ENCODE data around the gene BTBD9. TPM values are rescaled to one million over a fixed set of nuclear protein-coding genes. Genes with fewer than 3 reads are reported as not detected.

The BTBD9 gene
- total RNA-seq, 1 donor from 2014 or later = 14.8 TPM

DNA sequence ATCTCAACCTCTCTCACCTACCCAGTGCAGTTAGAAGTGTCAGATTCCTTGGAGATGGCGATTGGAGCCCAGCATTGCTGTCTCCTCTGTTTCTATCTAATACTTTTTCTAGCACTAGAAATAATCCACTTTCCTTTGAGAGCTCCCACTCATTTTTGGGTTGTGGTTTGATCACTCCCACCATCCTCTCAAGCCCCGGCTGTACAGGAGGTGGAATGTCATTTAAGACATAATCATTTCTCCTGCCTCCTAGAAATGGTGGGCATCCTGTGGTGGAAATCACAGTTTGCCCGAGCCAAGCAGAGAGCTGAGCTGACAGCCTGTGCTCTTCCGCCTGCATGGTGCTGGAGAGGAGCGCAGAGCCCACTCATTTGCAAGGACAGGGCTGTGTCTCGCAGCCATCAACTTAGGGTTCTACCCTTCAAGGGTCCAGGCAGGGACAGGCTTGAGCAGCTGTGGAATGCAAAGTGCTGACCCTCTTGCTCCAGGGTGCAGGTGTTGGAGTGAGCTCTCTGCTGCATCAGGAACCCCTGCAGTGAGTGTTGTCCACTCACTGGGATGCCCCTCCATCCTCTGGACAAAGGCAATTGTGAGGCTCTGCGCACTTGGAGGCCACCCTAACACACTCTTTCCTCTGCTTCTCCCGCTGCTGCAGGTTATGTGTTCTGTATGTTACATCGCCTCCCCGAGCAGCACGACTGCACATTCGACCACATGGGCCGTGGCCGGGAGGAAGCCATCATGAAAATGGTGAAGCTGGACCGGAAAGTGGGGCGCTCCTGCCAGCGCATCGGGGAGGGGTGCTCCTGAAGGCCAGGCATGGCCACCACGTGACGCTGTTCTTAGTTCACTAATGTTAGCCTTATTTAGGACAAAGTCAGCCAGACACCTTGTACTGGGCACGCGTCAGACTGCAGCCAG, 487.9 kb downstream of the BTBD9 start:
- no peak for DNase-seq (ENCODE audit: low spot score)
- H3K27ac Mint-ChIP-seq (ENCODE audit: unreplicated experiment) = no peak overlapping the region
- H3K4me3 Mint-ChIP-seq (ENCODE audit: unreplicated experiment) = no peak overlapping the region
- TF ChIP-seq, protein P1, sequence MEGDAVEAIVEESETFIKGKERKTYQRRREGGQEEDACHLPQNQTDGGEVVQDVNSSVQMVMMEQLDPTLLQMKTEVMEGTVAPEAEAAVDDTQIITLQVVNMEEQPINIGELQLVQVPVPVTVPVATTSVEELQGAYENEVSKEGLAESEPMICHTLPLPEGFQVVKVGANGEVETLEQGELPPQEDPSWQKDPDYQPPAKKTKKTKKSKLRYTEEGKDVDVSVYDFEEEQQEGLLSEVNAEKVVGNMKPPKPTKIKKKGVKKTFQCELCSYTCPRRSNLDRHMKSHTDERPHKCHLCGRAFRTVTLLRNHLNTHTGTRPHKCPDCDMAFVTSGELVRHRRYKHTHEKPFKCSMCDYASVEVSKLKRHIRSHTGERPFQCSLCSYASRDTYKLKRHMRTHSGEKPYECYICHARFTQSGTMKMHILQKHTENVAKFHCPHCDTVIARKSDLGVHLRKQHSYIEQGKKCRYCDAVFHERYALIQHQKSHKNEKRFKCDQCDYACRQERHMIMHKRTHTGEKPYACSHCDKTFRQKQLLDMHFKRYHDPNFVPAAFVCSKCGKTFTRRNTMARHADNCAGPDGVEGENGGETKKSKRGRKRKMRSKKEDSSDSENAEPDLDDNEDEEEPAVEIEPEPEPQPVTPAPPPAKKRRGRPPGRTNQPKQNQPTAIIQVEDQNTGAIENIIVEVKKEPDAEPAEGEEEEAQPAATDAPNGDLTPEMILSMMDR (IDR thresholded peaks at IDR 0.05) = no peak
- peaks cover 13% of the 10 kb centered on the region for H3K36me3 Mint-ChIP-seq (ENCODE audit: low read depth)
- no peaks in the 10 kb centered on the region for H3K27me3 Mint-ChIP-seq (ENCODE audit: low read depth)
- no peaks in the 10 kb centered on the region for H3K9me3 Mint-ChIP-seq (ENCODE audit: low read depth)
- H3K4me1 Mint-ChIP-seq (ENCODE audit: low read depth) = peaks cover 15% of the 10 kb centered on the region

DNA sequence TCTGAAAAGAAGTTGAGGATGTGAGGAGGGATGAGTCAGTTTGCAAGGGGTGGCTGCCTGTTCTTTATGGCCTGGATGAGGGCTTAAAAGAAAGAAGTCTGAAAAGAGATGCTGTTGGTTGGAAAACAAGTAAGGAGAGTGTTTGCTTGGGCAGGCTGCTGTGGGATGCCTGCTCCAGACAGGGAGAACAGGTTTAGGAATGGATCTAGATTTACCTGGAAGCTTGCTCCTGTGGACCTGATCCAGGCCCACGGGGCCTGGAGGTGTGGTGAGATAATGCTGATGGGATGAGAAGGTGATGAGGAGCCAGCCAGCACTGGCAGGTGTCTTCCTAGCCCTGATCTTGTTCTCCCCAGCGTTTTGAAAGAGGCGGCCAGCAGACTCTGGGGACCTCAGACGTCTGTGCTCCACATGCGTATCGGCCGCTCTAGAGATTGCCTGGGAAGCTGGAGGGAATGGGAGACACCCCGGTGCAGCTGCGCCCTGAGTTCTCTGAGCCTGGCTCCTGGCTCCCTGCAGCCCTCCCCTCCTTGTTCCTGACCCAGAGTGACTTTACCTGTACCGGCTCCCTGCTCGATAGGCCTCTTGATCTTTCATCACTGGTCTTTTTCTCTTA, 488.9 kb downstream of the BTBD9 start:
- Mint-ChIP-seq H3K9me3 (ENCODE audit: low read depth) (no peaks in the 10 kb centered on the region), H3K4me1 (ENCODE audit: low read depth) (peaks cover 26% of the 10 kb centered on the region), H3K36me3 (ENCODE audit: low read depth) (peaks cover 13% of the 10 kb centered on the region), H3K4me3 (ENCODE audit: unreplicated experiment) (no peak overlapping the region), H3K27me3 (ENCODE audit: low read depth) (no peaks in the 10 kb centered on the region), H3K27ac (ENCODE audit: unreplicated experiment) (no peak overlapping the region)
- no peak for DNase-seq (ENCODE audit: low spot score)
- TF ChIP-seq, protein P1 (IDR thresholded peaks at IDR 0.05) = no peak

DNA sequence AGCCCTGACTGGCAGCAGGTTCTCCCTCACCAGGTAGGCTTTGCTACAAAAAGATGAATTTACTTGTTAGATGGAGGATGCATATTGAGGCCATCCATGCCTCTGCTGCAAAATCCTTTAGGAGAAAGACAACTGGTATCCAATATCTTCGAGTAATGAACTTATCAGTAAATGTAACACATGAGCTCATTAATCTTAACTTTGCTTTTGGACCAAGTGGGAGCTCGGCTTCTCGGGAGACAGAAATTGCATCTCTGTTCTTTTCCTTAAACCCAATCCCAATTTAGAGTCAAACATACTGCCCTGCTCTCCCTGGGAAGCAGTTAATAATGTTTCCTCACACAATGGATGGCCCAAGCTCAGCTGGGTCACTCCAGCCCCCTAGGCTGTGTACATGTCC, 489.7 kb downstream of the BTBD9 start:
- Mint-ChIP-seq H3K9me3 (ENCODE audit: low read depth) (no peaks in the 10 kb centered on the region), H3K4me1 (ENCODE audit: low read depth) (peaks cover 26% of the 10 kb centered on the region), H3K27me3 (ENCODE audit: low read depth) (no peaks in the 10 kb centered on the region), H3K4me3 (ENCODE audit: unreplicated experiment) (no peak overlapping the region), H3K36me3 (ENCODE audit: low read depth) (peaks cover 12% of the 10 kb centered on the region), H3K27ac (ENCODE audit: unreplicated experiment) (no peak overlapping the region)
- TF ChIP-seq, protein P1 (IDR thresholded peaks at IDR 0.05) = no peak
- no peak for DNase-seq (ENCODE audit: low spot score)

DNA sequence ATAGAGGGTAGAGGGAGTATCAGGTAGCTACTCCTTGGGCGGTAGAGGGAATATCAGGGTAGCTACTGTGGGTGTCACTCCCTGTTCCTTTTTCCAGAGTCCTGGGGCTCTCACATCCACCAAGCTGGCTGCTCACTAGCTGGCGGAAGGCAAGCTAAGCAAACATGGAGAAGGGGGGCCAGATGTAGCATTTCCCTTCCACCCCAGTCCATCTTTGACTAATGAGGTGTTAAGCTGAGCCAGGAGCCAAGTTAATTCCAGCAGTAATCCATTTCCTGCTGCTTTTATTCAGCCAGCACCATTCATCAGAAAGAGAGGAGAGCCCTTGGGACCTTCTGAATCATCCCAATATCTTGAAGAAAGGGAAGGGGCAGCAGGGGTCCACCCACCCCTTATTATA, 490.2 kb downstream of the BTBD9 start:
- Mint-ChIP-seq H3K27ac (ENCODE audit: unreplicated experiment) (no peak overlapping the region), H3K27me3 (ENCODE audit: low read depth) (no peaks in the 10 kb centered on the region), H3K36me3 (ENCODE audit: low read depth) (peaks cover 11% of the 10 kb centered on the region), H3K4me1 (ENCODE audit: low read depth) (peaks cover 24% of the 10 kb centered on the region), H3K4me3 (ENCODE audit: unreplicated experiment) (no peak overlapping the region), H3K9me3 (ENCODE audit: low read depth) (no peaks in the 10 kb centered on the region)
- TF ChIP-seq, protein P1 (IDR thresholded peaks at IDR 0.05) = no peak
- no peak for DNase-seq (ENCODE audit: low spot score)

DNA sequence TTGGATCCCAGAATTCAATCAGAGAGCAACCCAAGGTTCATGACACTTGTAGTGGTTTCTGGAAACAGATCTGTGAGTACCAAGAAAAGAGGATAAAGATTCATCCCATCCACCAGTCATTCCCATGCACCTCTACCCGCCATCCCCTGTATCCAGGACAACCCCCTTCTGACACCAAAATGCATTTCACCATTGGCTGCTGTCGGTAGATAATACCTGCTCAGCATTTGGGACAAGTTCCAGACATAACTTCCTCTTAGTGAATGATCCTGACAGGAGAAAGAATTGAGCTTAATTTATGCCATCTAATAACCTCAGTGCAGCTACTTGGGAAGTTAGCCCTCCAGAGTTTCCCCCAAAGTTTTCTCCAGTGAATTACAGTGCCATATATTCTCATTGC, 491.1 kb downstream of the BTBD9 start:
- peaks cover 11% of the 10 kb centered on the region for H3K36me3 Mint-ChIP-seq (ENCODE audit: low read depth)
- H3K4me1 Mint-ChIP-seq (ENCODE audit: low read depth) = peaks cover 24% of the 10 kb centered on the region
- H3K9me3 Mint-ChIP-seq (ENCODE audit: low read depth) = no peaks in the 10 kb centered on the region
- H3K4me3 Mint-ChIP-seq (ENCODE audit: unreplicated experiment) = no peak overlapping the region
- TF ChIP-seq, protein P1 (IDR thresholded peaks at IDR 0.05) = no peak
- no peak overlapping the region for H3K27ac Mint-ChIP-seq (ENCODE audit: unreplicated experiment)
- H3K27me3 Mint-ChIP-seq (ENCODE audit: low read depth) = no peaks in the 10 kb centered on the region
- no peak for DNase-seq (ENCODE audit: low spot score)

Data from chondrocyte (in vitro differentiated cells).